ENCODE data around the gene PAM. TPM values are rescaled to one million over a fixed set of nuclear protein-coding genes. Genes with fewer than 3 reads are reported as not detected.

The PAM gene
- total and polyA plus RNA-seq, 2 of the 13 experiments (the other 11 are each of a cell fraction or from before 2014, with no cell fraction given): 20.2 to 79.1 TPM

GRCh38 chr5:102873379-102873932 lies 118.4 kb downstream of the PAM start (continued):
- no peak for TF ChIP-seq ZBTB40 (IDR thresholded peaks at IDR 0.05)
- TF ChIP-seq ZBTB40 (CRISPR knock-in tag; IDR thresholded peaks at IDR 0.05): no peak
- TF ChIP-seq ATM (IDR thresholded peaks at IDR 0.05; ENCODE audit: borderline replicate concordance): no peak
- TF ChIP-seq SMARCE1 (IDR thresholded peaks at IDR 0.05; ENCODE audit: borderline replicate concordance): no peak
- no peak for TF ChIP-seq ZNF44 (CRISPR knock-in tag; IDR thresholded peaks at IDR 0.05)
- TF ChIP-seq ARHGAP35 (CRISPR knock-in tag; IDR thresholded peaks at IDR 0.05; ENCODE audit: borderline replicate concordance): no peak
- TF ChIP-seq ZMYM3 (CRISPR knock-in tag; IDR thresholded peaks at IDR 0.05): no peak
- TF ChIP-seq JDP2 (CRISPR knock-in tag; IDR thresholded peaks at IDR 0.05; ENCODE audit: borderline replicate concordance): no peak
- TF ChIP-seq PHF8 (CRISPR knock-in tag; IDR thresholded peaks at IDR 0.05): no peak
